Measurements from ENCODE around the gene XXYLT1.

Gene XXYLT1

GRCh38 chr3:195271410-195272243 lies 668 bp upstream of the XXYLT1 start:
- peak; percentile 89 for ATAC-seq
- TF ChIP-seq ARNTL (CRISPR knock-in tag; IDR thresholded peaks at IDR 0.05; ENCODE audit: borderline replicate concordance, low read depth): no peak
- TF ChIP-seq CSDC2 (CRISPR knock-in tag; IDR thresholded peaks at IDR 0.05): no peak
- TF ChIP-seq ISL1 (CRISPR knock-in tag; IDR thresholded peaks at IDR 0.05): no peak
- TF ChIP-seq RARB (CRISPR knock-in tag; IDR thresholded peaks at IDR 0.05): no peak
- no peak for TF ChIP-seq ZNF70 (CRISPR knock-in tag; IDR thresholded peaks at IDR 0.05)
- no peak for TF ChIP-seq ZFP3 (CRISPR knock-in tag; IDR thresholded peaks at IDR 0.05)
- TF ChIP-seq ZNF565 (CRISPR knock-in tag; conservative IDR thresholded peaks at IDR 0.05; ENCODE audit: low read depth): no peak
- no peak for TF ChIP-seq PPARA (CRISPR knock-in tag; IDR thresholded peaks at IDR 0.05; ENCODE audit: borderline replicate concordance)
- TF ChIP-seq GLIS3 (CRISPR knock-in tag; IDR thresholded peaks at IDR 0.05): no peak
- TF ChIP-seq, protein P1, sequence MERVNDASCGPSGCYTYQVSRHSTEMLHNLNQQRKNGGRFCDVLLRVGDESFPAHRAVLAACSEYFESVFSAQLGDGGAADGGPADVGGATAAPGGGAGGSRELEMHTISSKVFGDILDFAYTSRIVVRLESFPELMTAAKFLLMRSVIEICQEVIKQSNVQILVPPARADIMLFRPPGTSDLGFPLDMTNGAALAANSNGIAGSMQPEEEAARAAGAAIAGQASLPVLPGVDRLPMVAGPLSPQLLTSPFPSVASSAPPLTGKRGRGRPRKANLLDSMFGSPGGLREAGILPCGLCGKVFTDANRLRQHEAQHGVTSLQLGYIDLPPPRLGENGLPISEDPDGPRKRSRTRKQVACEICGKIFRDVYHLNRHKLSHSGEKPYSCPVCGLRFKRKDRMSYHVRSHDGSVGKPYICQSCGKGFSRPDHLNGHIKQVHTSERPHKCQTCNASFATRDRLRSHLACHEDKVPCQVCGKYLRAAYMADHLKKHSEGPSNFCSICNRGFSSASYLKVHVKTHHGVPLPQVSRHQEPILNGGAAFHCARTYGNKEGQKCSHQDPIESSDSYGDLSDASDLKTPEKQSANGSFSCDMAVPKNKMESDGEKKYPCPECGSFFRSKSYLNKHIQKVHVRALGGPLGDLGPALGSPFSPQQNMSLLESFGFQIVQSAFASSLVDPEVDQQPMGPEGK (CRISPR knock-in tag; IDR thresholded peaks at IDR 0.05; ENCODE audit: borderline replicate concordance): no peak
- no peak for TF ChIP-seq ZFP30 (CRISPR knock-in tag; IDR thresholded peaks at IDR 0.05)
- TF ChIP-seq BACH2 (CRISPR knock-in tag; IDR thresholded peaks at IDR 0.05; ENCODE audit: borderline replicate concordance): no peak
- no peak for TF ChIP-seq TSHZ2 (CRISPR knock-in tag; IDR thresholded peaks at IDR 0.05)

DNA sequence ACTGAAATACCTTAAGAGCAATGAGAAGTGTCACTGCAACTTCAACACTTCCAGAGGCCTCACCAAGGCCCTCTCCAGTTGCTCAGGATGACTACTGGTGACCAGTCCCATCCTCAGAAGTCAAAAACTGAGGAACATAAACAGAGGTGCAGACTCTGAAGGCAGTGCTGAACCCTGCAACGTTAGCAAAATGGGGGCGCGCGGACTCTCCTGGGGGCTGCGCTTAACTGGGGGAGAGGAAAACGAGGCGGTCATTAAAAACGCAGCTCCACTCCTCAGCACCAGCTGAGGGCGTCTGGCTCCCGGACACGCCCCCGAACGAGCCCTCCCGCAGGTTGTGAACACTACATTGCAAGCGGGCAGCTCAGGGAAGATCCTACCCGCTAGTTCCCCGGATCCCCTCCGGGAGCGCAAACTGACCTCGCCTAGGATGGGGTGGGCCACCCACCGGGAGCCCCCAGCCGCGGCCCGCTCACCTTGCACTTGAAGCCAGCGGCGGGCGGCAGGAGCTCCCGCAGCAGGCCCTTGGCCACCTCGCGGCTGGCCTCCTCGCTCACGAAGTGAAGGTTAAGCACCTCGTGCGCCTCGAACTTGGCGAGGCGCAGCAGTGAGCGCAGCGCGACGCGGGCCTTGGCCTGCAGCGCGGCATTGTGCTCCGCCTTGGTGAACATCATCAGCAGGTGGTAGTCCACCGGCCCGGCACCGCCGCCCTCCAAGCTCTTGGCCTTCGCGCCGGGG lies 711 bp downstream of the XXYLT1 start:
- no peak for TF ChIP-seq ESRRG (CRISPR knock-in tag; IDR thresholded peaks at IDR 0.05)
- no peak for TF ChIP-seq PPARA (CRISPR knock-in tag; IDR thresholded peaks at IDR 0.05; ENCODE audit: borderline replicate concordance)
- peak; percentile 37 for ATAC-seq

GRCh38 chr3:195269375-195270078 lies 1.4 kb downstream of the XXYLT1 start:
- no peak for ATAC-seq
- TF ChIP-seq TOX (CRISPR knock-in tag; IDR thresholded peaks at IDR 0.05; ENCODE audit: borderline replicate concordance) (no peak), ISL1 (CRISPR knock-in tag; IDR thresholded peaks at IDR 0.05) (no peak), TSHZ2 (CRISPR knock-in tag; IDR thresholded peaks at IDR 0.05) (no peak), POU6F1 (CRISPR knock-in tag; IDR thresholded peaks at IDR 0.05; ENCODE audit: borderline replicate concordance, low read depth) (no peak)
